ENCODE measurements around the gene GTPBP10. TPM values are rescaled to one million over a fixed set of nuclear protein-coding genes. Genes with fewer than 3 reads are reported as not detected.
A peak's percentile ranks its signal among the peaks of the same experiment; 100 is the strongest.

Gene GTPBP10
- total and polyA plus RNA-seq, 7 donors = 17.2 to 28.5 (median 19.5) TPM

GRCh38 chr7:90413185-90413528 is 66.6 kb downstream of the GTPBP10 start:
- Histone ChIP-seq H3K36me3 (ENCODE audit: insufficient read depth in 1 of 2, low read depth in 1 of 2) (peaks cover 13 to 55% of the 10 kb centered on the region in 2 donors), H3K27me3 (ENCODE audit: insufficient read depth in 3 of 3, low read length in 2 of 3) (no peaks in the 10 kb centered on the region), H3K9me3 (no peaks in the 10 kb centered on the region), H3K27ac (no peak overlapping the region), H3K4me1 (peaks cover 26% of the 10 kb centered on the region), H3K4me3 (no peak overlapping the region)
- no peak for TF ChIP-seq CTCF (IDR thresholded peaks at IDR 0.05)
- ATAC-seq = peak in 1 of 4 donors; percentile 13
- intact Hi-C loops (cut with DNase I) = no loop called here
- DNase-seq = no peak
- WGBS, 3 donors = 91 to 99% (median 97%) methylated on average over 2 of the region's 2 CpGs

GRCh38 chr7:90421651-90422050 is 75.1 kb downstream of the GTPBP10 start:
- no peak for ATAC-seq
- no peak overlapping the region for H3K4me3 ChIP-seq

GRCh38 chr7:90424720-90425119 is 78.2 kb downstream of the GTPBP10 start:
- Histone ChIP-seq H3K27me3 (ENCODE audit: insufficient read depth in 3 of 3, low read length in 2 of 3) (no peaks in the 10 kb centered on the region), H3K4me3 (no peak overlapping the region), H3K4me1 (no peaks in the 10 kb centered on the region), H3K9me3 (no peaks in the 10 kb centered on the region), H3K36me3 (ENCODE audit: insufficient read depth in 1 of 2, low read depth in 1 of 2) (no peaks in the 10 kb centered on the region), H3K27ac (no peak overlapping the region)
- WGBS, 3 donors = 86 to 91% (median 89%) methylated on average over 3 of the region's 3 CpGs
- no peak for DNase-seq
- intact Hi-C loops (cut with DNase I) = loop anchor here in 1 of 2 donors (5.0 kb wide), 2 partner anchors 112 to 272 kb away; partner anchors contain the start of gene STEAP1
- TF ChIP-seq CTCF (IDR thresholded peaks at IDR 0.05) = no peak
- no peak for ATAC-seq

More at GRCh38 chr7:90421651-90422050, 75.1 kb downstream of the GTPBP10 start:
- H3K27me3 ChIP-seq (ENCODE audit: insufficient read depth in 3 of 3, low read length in 2 of 3) = no peaks in the 10 kb centered on the region
- no peak for DNase-seq
- no peaks in the 10 kb centered on the region for H3K9me3 ChIP-seq
- 45 to 50% (median 45%) methylated on average over 6 of the region's 6 CpGs for WGBS, 3 donors
- H3K27ac ChIP-seq = no peak overlapping the region
- peaks cover 3% of the 10 kb centered on the region in 2 donors for H3K36me3 ChIP-seq (ENCODE audit: insufficient read depth in 1 of 2, low read depth in 1 of 2)
- intact Hi-C loops (cut with DNase I) = no loop called here
- TF ChIP-seq CTCF (IDR thresholded peaks at IDR 0.05) = no peak
- H3K4me1 ChIP-seq = no peaks in the 10 kb centered on the region

GRCh38 chr7:90425376-90425775 is 78.9 kb downstream of the GTPBP10 start:
- WGBS, 3 donors = 53 to 94% (median 90%) methylated on average over 2 of the region's 2 CpGs
- DNase-seq (no peak), ATAC-seq (no peak)
- Histone ChIP-seq H3K4me1 (no peaks in the 10 kb centered on the region), H3K36me3 (ENCODE audit: insufficient read depth in 1 of 2, low read depth in 1 of 2) (no peaks in the 10 kb centered on the region), H3K27me3 (ENCODE audit: insufficient read depth in 3 of 3, low read length in 2 of 3) (no peaks in the 10 kb centered on the region), H3K27ac (no peak overlapping the region), H3K9me3 (no peaks in the 10 kb centered on the region), H3K4me3 (no peak overlapping the region)
- intact Hi-C loops (cut with DNase I) = loop anchor here in 1 of 2 donors (5.0 kb wide), 2 partner anchors 113 to 273 kb away; partner anchors contain the start of gene STEAP1
- TF ChIP-seq CTCF (IDR thresholded peaks at IDR 0.05) = no peak

All from psoas muscle (tissue), 8 donors.